ENCODE data around the gene OR2T2.
"Not testable (repeated sequence)": the region's sequence is repeated elsewhere in the genome, so short reads cannot be mapped to it uniquely, and the experiment has no call there.

The OR2T2 gene

GRCh38 chr1:248449821-248450465, 4.5 kb downstream of the OR2T2 start:
- DNase-seq, result not testable (repeated sequence)

- DNase-seq, result not testable (repeated sequence)
These were observed 5.2 kb downstream of the OR2T2 start for GRCh38 chr1:248450466-248451145.

GRCh38 chr1:248453619-248454018, 8.2 kb downstream of the OR2T2 start:
- not testable (repeated sequence) for DNase-seq

- DNase-seq, result not testable (repeated sequence)
These were observed 9.6 kb downstream of the OR2T2 start for GRCh38 chr1:248455045-248455444.

- DNase-seq, result not testable (repeated sequence)
These were observed 11.2 kb downstream of the OR2T2 start for GRCh38 chr1:248456635-248457034.

- DNase-seq, result not testable (repeated sequence)
These were observed 13.7 kb downstream of the OR2T2 start for GRCh38 chr1:248459117-248459516.

GRCh38 chr1:248471154-248471553, 25.7 kb downstream of the OR2T2 start:
- TF ChIP-seq GATA1 (IDR thresholded peaks at IDR 0.05; ENCODE audit: low read depth, low read length) (no peak), POLR2A (IDR thresholded peaks at IDR 0.05; ENCODE audit: low read length) (no peak)
- DNase-seq, result no peak

- not testable (repeated sequence) for DNase-seq
These were observed 26.7 kb downstream of the OR2T2 start for GRCh38 chr1:248472111-248472510.

GRCh38 chr1:248473051-248473450, 27.6 kb downstream of the OR2T2 start, which contains the start of gene OR2T3:
Gene OR2T3, plus strand, starts transcription at chr1:248473351. Its CDS starts 0 bp downstream, at chr1:248473351.
- not testable (repeated sequence) for DNase-seq

GRCh38 chr1:248475660-248476059, 30.2 kb downstream of the OR2T2 start:
- DNase-seq, result not testable (repeated sequence)

- not testable (repeated sequence) for DNase-seq
These were observed 36.5 kb downstream of the OR2T2 start for GRCh38 chr1:248481686-248482579.

GRCh38 chr1:248488289-248488688, 42.9 kb downstream of the OR2T2 start, which contains the start of gene OR2T5:
Gene OR2T5, plus strand, starts transcription at chr1:248488589. Its CDS starts 0 bp downstream, at chr1:248488589.
- DNase-seq, result not testable (repeated sequence)

- not testable (repeated sequence) for DNase-seq
These were observed 51.2 kb downstream of the OR2T2 start for GRCh38 chr1:248496661-248497060.

GRCh38 chr1:248500305-248501035, 55.0 kb downstream of the OR2T2 start:
- not testable (repeated sequence) for DNase-seq

All from erythroblast (primary cell).